ENCODE results near the gene RMC1. TPM values are rescaled to one million over a fixed set of nuclear protein-coding genes. Genes with fewer than 3 reads are reported as not detected.
"Not testable (repeated sequence)": the region's sequence is repeated elsewhere in the genome, so short reads cannot be mapped to it uniquely, and the experiment has no call there.

RMC1 gene
- total and polyA plus RNA-seq, 4 donors, result 15.6 to 24.7 (median 20.8) TPM

GRCh38 chr18:23577521-23577920 is 74.2 kb downstream of the RMC1 start:
- peaks cover 2 to 17% (median 12%) of the 10 kb centered on the region in 4 donors for H3K4me1 ChIP-seq (ENCODE audit: control insufficient read depth in 4 of 4, insufficient read depth in 4 of 4, low read length in 3 of 4)
- not testable (repeated sequence) for H3K4me3 ChIP-seq (ENCODE audit: low read depth in 1 of 3, low read length in 3 of 3); H3K27me3 ChIP-seq (ENCODE audit: control insufficient read depth in 4 of 4, insufficient read depth in 4 of 4, low read length in 3 of 4); H3K27ac ChIP-seq (ENCODE audit: low read depth in 1 of 2, low read length in 2 of 2); H3K9me3 ChIP-seq (ENCODE audit: control insufficient read depth in 4 of 4, low read length in 3 of 4); H3K9ac ChIP-seq (ENCODE audit: low read depth in 1 of 2, low read length in 2 of 2); DNase-seq (ENCODE audit: low spot score); H3K36me3 ChIP-seq (ENCODE audit: control insufficient read depth in 4 of 4, insufficient read depth in 3 of 4, low read depth in 1 of 4, low read length in 3 of 4)
- 97% methylated on average over 24 of the region's 24 CpGs for WGBS

GRCh38 chr18:23578067-23578701 is 74.9 kb downstream of the RMC1 start:
- Histone ChIP-seq H3K4me1 (ENCODE audit: control insufficient read depth in 4 of 4, insufficient read depth in 4 of 4, low read length in 3 of 4) (peaks cover 4 to 10% (median 6%) of the 10 kb centered on the region in 4 donors), H3K27me3 (ENCODE audit: control insufficient read depth in 4 of 4, insufficient read depth in 4 of 4, low read length in 3 of 4) (no peaks in the 10 kb centered on the region), H3K9me3 (ENCODE audit: control insufficient read depth in 4 of 4, low read length in 3 of 4) (no peaks in the 10 kb centered on the region), H3K9ac (ENCODE audit: low read depth in 1 of 2, low read length in 2 of 2) (no peak overlapping the region), H3K36me3 (ENCODE audit: control insufficient read depth in 4 of 4, insufficient read depth in 3 of 4, low read depth in 1 of 4, low read length in 3 of 4) (peaks cover 2 to 4% (median 2%) of the 10 kb centered on the region in 4 donors), H3K4me3 (ENCODE audit: low read depth in 1 of 3, low read length in 3 of 3) (no peak overlapping the region), H3K27ac (ENCODE audit: low read depth in 1 of 2, low read length in 2 of 2) (no peak overlapping the region)
- no peak for DNase-seq (ENCODE audit: low spot score)
- TF ChIP-seq GABPA (IDR thresholded peaks at IDR 0.05 in 1 of 2, conservative IDR thresholded peaks at IDR 0.05 in 1 of 2) (no peak), EGR1 (IDR thresholded peaks at IDR 0.05; ENCODE audit: low read depth in 2 of 2) (no peak), MAX (IDR thresholded peaks at IDR 0.05) (no peak), YY1 (IDR thresholded peaks at IDR 0.05) (no peak), JUND (IDR thresholded peaks at IDR 0.05) (no peak), RXRA (IDR thresholded peaks at IDR 0.05) (no peak), SP1 (IDR thresholded peaks at IDR 0.05) (no peak)
- WGBS, result 96% methylated on average over 6 of the region's 6 CpGs

GRCh38 chr18:23578891-23579653 is 75.8 kb downstream of the RMC1 start:
- DNase-seq (ENCODE audit: low spot score), result no peak
- WGBS, result 87% methylated on average over 8 of the region's 8 CpGs
- Histone ChIP-seq H3K4me1 (ENCODE audit: control insufficient read depth in 4 of 4, insufficient read depth in 4 of 4, low read length in 3 of 4) (peaks cover 4 to 10% (median 5%) of the 10 kb centered on the region in 4 donors), H3K36me3 (ENCODE audit: control insufficient read depth in 4 of 4, insufficient read depth in 3 of 4, low read depth in 1 of 4, low read length in 3 of 4) (peaks cover 2 to 4% (median 2%) of the 10 kb centered on the region in 4 donors), H3K9ac (ENCODE audit: low read depth in 1 of 2, low read length in 2 of 2) (no peak overlapping the region), H3K4me3 (ENCODE audit: low read depth in 1 of 3, low read length in 3 of 3) (no peak overlapping the region), H3K27me3 (ENCODE audit: control insufficient read depth in 4 of 4, insufficient read depth in 4 of 4, low read length in 3 of 4) (no peaks in the 10 kb centered on the region), H3K9me3 (ENCODE audit: control insufficient read depth in 4 of 4, low read length in 3 of 4) (no peaks in the 10 kb centered on the region), H3K27ac (ENCODE audit: low read depth in 1 of 2, low read length in 2 of 2) (peak overlapping the region in 1 of 2 donors; percentile 31)
- TF ChIP-seq YY1 (IDR thresholded peaks at IDR 0.05) (no peak), RAD21 (IDR thresholded peaks at IDR 0.05) (no peak), NR2F2 (IDR thresholded peaks at IDR 0.05) (no peak), CTCF (IDR thresholded peaks at IDR 0.05; ENCODE audit: low read depth, low read length, missing input control) (no peak), FOXA1 (IDR thresholded peaks at IDR 0.05) (no peak), TAF1 (conservative IDR thresholded peaks at IDR 0.05) (no peak), EGR1 (IDR thresholded peaks at IDR 0.05; ENCODE audit: low read depth in 2 of 2) (no peak), MAX (IDR thresholded peaks at IDR 0.05) (no peak), HNF4A (conservative IDR thresholded peaks at IDR 0.05) (no peak), GABPA (IDR thresholded peaks at IDR 0.05 in 1 of 2, conservative IDR thresholded peaks at IDR 0.05 in 1 of 2) (no peak), REST (IDR thresholded peaks at IDR 0.05) (no peak), HNF4G (IDR thresholded peaks at IDR 0.05) (no peak), ZBTB33 (IDR thresholded peaks at IDR 0.05) (no peak), FOXA2 (IDR thresholded peaks at IDR 0.05) (no peak), SP1 (IDR thresholded peaks at IDR 0.05) (no peak), JUND (IDR thresholded peaks at IDR 0.05) (no peak), RXRA (IDR thresholded peaks at IDR 0.05) (no peak)
